Fibroblast of pulmonary artery (primary cell): Measurements from ENCODE around the gene SNRPA.

ENCODE experiments used
- DNase-seq: peaks from one replicate; pipeline ENCODE4 v3.0.0-alpha.2; 2010; ENCODE audit warnings: low read depth
- H3K4me3 ChIP-seq: replicated peaks from 2 replicates; pipeline ENCODE4 v1.5.1; 2011; ENCODE audit warnings: low read depth, mild to moderate bottlenecking, control low read depth, low read length, moderate library complexity
- CTCF ChIP-seq: IDR thresholded peaks from 2 replicates; pipeline ENCODE4 v1.5.1; 2011; ENCODE audit warnings: mild to moderate bottlenecking, control low read depth, low read length, inconsistent platforms; ENCODE audit errors: missing control alignments

SNRPA gene

GRCh38 chr19:40750874-40751537 lies at the start of gene SNRPA:
Gene SNRPA, plus strand, starts transcription at chr19:40751203. Its CDS starts 206 bp downstream, at chr19:40751409.
- TF ChIP-seq CTCF, result no peak
- peak within 1 kb of the TSS; percentile 98 for H3K4me3 ChIP-seq
- DNase-seq, result peak; percentile 98

- no peak for TF ChIP-seq CTCF
- H3K4me3 ChIP-seq, result no peak overlapping the region
- DNase-seq, result no peak
Observed at GRCh38 chr19:40701758-40702157, 49.2 kb upstream of the SNRPA start.

- peak; percentile 51 for TF ChIP-seq CTCF
- DNase-seq, result peak; percentile 39
- no peak overlapping the region for H3K4me3 ChIP-seq
Observed at GRCh38 chr19:40702337-40703012, 48.5 kb upstream of the SNRPA start.

GRCh38 chr19:40703029-40703755 lies 47.8 kb upstream of the SNRPA start:
- no peak overlapping the region for H3K4me3 ChIP-seq
- TF ChIP-seq CTCF, result no peak
- no peak for DNase-seq

GRCh38 chr19:40704491-40705361 lies 46.3 kb upstream of the SNRPA start:
- no peak overlapping the region for H3K4me3 ChIP-seq
- no peak for TF ChIP-seq CTCF
- no peak for DNase-seq

- no peak overlapping the region for H3K4me3 ChIP-seq
- no peak for TF ChIP-seq CTCF
- no peak for DNase-seq
Observed at GRCh38 chr19:40705362-40705651, 45.7 kb upstream of the SNRPA start.
